Nucleus accumbens (tissue), 56 donors: ENCODE data around the gene NANOS1.

Experiments
- DNase-seq, 56 donors: peaks; one replicate each; lab custom pipeline; 2025; lab: John Stamatoyannopoulos, UW

Gene NANOS1

GRCh38 chr10:119029613-119030420 is at the start of gene NANOS1:
Gene NANOS1, plus strand, starts transcription at chr10:119029714. Its CDS starts 88 bp downstream, at chr10:119029802.
- DNase-seq, result peak in 14 of 56 donors; percentile 21 to 87 (median 30)

- DNase-seq, result no peak
Observed at GRCh38 chr10:118980135-118980865, 49.2 kb upstream of the NANOS1 start.

- peak in 17 of 56 donors; percentile 6 to 61 (median 28) for DNase-seq
Observed at GRCh38 chr10:118980870-118981269, 48.6 kb upstream of the NANOS1 start.

- DNase-seq, result no peak
Observed at GRCh38 chr10:118981946-118982345, 47.6 kb upstream of the NANOS1 start.

GRCh38 chr10:118982366-118982765 is 47.1 kb upstream of the NANOS1 start:
- DNase-seq, result no peak

GRCh38 chr10:118983263-118983662 is 46.3 kb upstream of the NANOS1 start:
- no peak for DNase-seq

- DNase-seq, result no peak
Observed at GRCh38 chr10:118985576-118985975, 43.9 kb upstream of the NANOS1 start.

- DNase-seq, result no peak
Observed at GRCh38 chr10:118986815-118987790, 42.4 kb upstream of the NANOS1 start.

- DNase-seq, result no peak
Observed at GRCh38 chr10:118990326-118990725, 39.2 kb upstream of the NANOS1 start.

- DNase-seq, result no peak
Observed at GRCh38 chr10:118992496-118992895, 37.0 kb upstream of the NANOS1 start.

GRCh38 chr10:118993214-118993613 is 36.3 kb upstream of the NANOS1 start:
- DNase-seq, result no peak

GRCh38 chr10:118994321-118994720 is 35.2 kb upstream of the NANOS1 start:
- no peak for DNase-seq

- DNase-seq, result no peak
Observed at GRCh38 chr10:118995739-118996138, 33.8 kb upstream of the NANOS1 start.

GRCh38 chr10:118997379-118997778 is 32.1 kb upstream of the NANOS1 start:
- no peak for DNase-seq

GRCh38 chr10:118998183-118998582 is 31.3 kb upstream of the NANOS1 start:
- no peak for DNase-seq

- DNase-seq, result no peak
Observed at GRCh38 chr10:119001717-119002500, 27.6 kb upstream of the NANOS1 start.

GRCh38 chr10:119003572-119004289 is 25.8 kb upstream of the NANOS1 start:
- DNase-seq, result no peak

GRCh38 chr10:119005362-119006043 is 24.0 kb upstream of the NANOS1 start:
- DNase-seq, result no peak
